Stimulated activated CD8-positive, alpha-beta memory T cell treated with anti-CD3 and anti-CD28 coated beads, Interleukin-12 subunit alpha, Interleukin-12 subunit beta, amount 100 ng/mL, for 1 hour (primary cell): Measurements from ENCODE around the gene USP12.
"Not testable (repeated sequence)": the region's sequence is repeated elsewhere in the genome, so short reads cannot be mapped to it uniquely, and the experiment has no call there.

Source experiments
- DNase-seq: peaks from one replicate; pipeline ENCODE4 v3.0.0-alpha.2; 2020; ENCODE audit warnings: low read depth

USP12 gene

DNA sequence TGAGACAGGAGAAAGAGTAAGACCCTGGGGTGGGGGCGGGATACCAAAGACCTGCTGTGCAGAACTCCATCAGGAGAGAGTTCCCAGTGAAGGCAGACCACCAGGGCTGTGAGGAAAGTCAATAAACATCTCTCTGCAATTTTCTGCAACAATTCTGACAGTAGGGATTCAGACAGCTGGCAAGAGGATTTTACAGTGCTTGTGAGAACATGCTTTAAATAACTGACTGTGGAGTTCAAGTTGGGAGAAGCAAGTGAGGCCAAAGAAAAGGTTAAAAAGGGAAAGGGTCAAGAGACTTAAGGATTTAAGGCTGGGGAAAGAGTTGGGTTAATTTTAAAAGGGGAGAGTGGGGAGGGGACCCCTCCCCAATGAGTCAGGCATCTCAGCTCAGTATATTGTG is 98.4 kb downstream of the USP12 start:
- no peak for DNase-seq

DNA sequence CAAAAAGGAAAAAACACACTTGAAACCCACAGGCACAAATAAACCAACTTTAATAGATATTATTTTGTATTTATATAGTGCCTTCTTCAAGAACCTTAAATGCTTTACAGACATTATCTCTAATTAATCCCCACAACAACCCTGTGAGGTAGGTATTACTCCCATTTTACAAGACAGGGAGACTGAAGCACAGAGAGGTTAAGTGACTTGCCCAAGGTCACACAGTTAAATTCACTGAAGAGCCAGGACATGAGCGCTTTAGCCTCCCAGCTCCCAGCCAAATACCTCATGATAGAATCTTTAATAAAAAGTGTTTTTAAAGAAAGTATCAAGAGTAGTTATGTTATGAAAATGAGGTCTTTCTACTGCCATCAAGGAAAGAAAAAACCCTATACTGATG is 105.5 kb downstream of the USP12 start:
- not testable (repeated sequence) for DNase-seq

DNA sequence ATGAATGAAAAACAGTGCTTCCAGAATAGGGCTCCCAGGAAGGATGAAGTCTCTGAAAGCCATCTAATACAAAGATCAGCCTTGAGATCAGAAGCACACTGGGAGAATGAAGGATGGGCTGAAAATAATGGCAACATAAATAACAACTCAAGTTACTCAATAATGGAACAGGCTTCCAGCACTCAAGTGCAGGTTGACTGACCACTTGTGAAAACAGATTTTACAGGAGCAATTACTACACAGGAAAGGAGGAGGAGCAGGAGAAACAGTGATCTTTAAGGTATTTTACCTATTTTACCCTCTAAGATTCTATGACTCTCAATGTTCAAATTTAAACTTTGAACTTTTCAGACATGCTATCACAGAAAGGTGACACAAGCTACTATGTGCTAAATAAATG is 106.0 kb downstream of the USP12 start:
- no peak for DNase-seq

DNA sequence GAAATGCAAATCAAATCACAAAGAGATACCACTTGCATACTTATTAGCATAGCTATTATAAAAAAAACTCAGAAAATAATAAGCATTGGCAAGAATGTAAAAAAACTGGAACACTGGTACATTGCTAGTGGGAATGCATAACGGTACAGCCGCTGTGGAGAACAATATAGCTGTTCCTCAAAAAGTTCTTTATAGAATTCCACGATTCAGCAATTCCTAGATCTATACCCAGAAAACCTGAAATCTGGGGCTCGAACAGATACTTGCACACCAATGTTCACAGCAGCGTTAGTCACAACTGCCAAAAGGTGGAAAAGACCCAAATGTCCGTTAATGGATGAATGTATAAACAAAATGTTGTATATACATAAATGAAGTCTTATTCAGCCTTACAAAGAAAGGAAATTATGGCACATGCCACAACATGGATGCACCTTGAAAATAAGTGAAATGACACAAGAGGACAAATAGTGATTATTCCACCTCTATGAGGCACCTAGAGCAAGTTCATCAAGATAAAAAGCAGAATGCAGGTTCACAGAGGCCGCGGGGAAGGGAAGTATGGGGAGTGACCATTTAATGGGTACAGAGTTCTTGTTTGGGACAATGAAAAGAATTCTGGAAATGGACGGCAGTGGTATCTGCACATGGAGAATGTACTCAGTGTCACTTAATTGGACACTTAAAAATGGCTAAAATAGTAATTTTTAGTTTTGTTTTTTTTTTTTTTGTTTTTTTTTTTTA is 107.2 kb downstream of the USP12 start:
- DNase-seq = no peak

DNA sequence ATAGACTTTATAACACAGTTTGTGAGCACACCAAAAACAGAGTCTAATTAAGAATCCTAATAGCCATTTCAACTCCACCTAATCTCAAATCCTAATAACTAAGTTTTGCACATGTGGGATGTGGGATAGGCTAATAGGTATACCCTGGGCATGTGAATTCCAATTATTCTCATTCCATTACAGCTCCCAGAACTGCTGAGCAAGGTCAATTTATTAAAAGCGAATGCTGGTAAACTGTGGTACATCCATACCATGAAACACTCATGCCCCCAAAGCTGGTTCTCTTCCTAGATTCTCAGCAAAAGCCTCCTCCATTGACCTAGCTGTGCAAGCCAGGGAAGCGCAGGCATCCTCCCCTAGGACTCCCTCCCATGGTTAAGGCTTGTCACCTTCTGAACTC is 113.8 kb downstream of the USP12 start:
- DNase-seq = no peak

DNA sequence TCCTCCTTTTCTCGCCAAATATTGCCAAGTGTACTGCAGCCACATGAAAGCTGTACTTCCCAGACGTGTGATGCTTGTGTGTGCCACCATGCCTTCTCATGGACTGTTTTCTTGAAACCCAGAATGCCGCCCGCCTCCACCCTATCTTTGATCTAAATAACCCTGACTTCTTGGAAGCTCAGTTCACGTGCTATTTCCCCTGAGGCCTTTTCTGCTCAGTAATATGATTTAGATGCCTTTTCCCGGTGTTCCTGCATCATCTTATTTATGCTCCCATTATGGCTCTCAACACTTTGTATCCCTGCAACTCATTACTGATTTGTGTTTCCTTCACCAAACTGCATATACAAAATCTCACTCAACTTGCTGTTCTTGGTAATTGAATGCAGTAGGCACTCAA is 116.1 kb downstream of the USP12 start:
- DNase-seq = no peak

DNA sequence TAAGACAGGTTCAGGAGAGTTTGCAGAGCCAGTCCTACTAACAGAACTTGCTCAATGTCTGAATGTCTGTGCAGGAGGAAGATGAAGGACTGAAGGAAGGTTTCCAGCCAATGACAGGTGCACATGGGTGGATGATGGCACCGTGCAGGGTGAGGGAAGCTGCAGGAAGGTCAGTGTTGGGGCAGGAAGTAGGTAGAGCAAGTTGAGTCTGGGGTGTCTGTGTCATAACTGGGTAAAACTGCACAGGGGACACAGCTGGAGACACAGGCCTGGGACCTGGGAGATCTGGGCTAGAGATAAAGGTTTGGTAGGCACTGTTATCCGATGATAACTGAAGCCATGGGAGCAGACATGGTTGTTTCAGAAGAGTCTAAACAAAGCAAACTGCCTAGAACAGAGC is 116.9 kb downstream of the USP12 start:
- DNase-seq = no peak

DNA sequence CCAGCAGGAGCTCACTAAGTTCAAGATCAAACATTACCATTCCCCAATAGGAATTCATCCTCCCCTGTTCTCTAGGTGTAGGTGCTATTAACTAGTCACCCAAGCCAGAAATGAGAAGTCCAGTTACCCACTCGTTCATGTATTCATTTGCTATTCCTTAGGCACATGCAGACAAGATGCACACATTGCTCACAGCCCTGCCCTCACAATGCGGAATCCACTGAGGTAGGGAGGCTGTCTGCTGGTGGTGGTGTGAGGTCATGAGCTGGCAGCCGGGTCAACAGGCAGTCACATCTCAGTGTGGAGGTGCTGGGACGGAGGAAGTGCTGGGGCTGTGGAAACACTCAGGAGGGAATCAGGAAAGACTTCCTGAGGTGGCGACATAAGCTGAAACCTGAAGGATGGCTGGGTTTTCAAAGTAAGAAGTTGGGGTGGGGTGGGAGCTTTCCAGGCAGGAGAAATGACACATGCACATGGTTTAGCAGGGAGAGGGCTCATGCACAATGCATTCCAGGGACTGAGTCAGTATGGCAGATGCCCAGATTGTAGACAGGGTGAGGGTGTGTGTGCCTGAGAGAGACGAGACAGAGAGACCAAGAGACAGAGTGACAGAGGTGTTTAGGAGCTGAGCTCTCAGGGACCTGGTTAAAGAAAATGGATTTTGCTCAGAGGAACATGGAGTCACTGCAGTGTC is 117.6 kb downstream of the USP12 start:
- no peak for DNase-seq

DNA sequence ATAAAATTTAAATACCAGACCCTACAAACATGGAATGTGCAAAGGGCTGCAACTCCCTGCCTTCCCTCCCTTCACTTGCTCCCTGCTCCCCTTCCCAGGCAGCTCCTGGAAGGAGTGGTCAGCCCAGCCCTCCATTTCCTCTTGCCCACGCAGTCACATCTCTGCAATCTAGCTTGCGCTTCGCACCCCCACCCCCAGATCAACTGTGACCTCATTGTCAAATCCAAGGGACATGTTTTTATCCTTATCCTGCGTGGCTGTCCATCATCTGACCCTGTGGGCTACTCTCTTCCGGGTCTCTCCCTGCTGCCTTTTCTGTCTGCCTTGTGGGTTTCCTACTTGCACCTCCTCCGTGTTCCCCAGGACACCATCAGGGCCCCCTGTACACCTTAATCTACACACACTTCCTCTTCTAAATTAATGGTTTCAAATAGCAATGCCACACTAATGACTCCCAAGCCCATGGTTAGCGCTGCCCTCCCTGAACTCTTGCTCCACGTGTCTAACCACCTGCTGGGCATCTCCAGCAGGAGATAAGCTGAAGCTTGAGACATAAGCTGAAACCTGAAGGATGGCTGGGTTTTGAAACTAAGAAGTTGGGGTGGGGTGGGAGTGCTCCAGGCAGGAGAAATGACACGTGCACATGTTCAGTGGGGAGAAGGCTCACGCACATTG is 118.3 kb downstream of the USP12 start:
- no peak for DNase-seq

DNA sequence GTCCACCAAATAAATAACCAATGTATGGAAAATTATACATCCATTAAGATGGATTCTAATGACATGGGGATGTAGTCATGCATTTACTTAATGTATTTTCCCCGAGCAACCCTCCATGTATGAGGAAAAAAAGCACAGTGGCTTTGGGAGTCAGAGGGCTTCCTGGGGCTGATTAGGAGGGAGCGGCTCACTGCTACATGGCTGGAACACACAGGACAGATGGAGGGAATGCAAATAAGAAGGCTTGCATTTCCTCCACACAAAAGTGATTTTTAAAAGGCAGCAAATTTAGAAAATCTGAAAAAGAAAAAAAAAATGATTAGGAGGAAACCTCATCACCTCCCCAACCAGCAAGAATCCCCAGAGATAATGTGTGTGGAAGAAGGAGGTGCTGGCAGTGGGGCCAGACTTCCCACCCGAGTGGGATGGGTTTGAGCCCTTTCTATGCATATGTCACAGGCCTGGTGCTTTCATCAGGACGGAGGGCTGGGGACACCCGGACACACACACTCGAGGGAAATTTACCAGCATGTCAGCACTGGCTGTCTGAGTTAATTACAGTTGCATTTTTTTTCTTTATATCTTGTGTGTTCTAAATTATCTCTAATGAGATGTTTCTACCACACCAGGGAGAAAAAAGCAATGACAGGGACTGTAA is 118.9 kb downstream of the USP12 start:
- DNase-seq = no peak

DNA sequence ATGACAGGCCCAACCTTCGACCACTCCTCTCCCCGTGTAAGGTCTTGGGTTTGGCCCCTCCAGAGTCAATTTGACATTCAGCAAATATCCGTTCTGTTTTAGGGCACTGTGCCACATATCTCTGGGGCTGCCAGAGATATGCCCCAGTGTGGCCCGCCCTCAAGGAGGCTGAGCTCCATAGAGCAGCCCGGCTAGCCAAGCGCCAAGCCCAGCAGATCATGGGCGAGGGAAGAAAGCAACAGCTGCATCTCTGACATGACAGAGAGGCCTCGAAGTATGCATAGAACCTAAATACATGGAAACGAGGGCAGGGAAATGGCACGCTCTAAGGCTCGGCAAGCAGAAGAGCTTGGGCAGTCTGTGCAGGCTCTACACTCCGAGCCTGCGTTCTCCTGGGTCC is 124.5 kb downstream of the USP12 start:
- DNase-seq = no peak

DNA sequence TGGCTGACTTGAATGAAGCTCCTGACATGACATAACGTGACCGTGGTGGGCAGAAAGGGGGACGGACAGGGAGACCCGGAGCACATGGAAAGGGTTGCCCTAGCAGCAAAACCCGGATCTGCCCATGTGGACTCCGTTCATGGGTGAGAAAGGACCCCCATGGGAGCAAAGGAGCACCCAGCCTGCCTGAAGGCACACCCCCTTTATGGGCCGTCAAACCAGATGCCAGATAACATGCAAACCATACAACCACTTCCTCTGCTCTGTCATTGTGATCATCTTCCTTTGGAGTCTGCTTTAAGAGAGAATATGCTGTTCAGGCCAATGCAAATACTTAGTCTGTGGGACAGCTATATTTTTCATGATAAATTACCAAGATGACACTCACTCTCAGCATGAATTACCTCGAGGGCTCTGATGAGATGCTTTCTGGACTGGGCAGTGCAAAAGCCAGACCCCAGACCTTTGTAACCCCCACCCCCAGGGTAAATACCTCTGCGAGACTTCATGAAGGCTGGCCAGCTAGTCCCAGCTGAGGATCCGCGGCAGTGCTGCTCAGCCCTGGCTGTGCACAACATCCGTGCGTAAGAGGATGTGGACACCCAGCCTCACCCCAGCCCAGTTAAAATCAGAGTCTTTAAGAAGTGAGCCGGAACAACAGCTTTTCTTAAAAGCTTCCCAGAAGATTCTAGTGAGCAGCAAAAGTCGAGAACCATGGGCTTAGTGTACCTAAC is 126.6 kb downstream of the USP12 start:
- no peak for DNase-seq

DNA sequence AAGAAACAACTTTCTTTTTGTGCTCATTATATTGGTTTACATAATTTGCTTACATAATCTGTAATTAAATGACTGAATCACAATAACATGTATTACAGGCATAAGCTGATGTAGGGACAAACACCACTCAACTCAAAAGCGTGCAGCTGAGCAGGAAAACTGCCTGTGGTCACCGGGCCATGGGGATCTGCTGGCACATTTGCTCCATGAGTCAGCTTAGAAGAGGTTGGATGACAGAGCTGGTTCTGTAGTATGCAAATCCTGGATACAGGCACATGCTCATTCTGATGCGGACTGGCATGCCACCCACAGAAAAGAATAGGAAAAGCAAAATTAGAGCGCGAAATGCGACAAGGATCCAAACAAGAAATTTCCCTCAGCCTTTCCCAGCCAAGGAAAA is 128.6 kb downstream of the USP12 start:
- no peak for DNase-seq

DNA sequence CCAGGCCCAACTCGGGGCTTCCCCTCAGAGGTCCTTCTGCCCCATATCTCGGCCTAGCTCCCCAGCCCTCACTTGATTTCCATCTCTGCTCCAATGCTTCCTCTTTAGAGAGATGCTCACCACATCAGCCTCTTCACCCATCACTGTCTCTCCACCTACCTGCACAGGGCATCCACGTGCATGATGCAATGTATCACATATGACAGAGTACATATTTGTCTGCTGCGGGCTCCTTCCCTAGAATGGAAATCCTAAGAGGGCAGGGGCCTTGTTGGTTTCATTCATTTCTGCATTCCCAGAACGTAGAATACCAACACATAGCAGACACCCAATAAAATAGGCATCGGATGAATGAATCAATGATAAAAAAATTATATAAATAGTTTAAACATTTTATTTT is 130.3 kb downstream of the USP12 start:
- no peak for DNase-seq

DNA sequence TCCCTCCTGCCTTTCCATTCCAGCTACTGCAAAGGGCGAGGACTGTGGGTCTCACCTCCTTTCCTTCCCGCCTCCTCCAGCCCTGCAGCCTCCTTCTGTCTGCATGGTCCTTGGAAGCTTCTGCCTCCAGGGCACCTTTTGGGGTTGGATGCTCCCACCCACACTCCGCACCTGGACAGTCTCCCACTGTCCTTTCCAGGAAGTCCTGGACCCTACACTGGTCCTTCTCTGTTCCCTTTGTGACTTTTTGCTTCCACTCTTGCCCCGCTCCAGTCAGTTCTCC is 130.8 kb downstream of the USP12 start:
- DNase-seq = no peak

DNA sequence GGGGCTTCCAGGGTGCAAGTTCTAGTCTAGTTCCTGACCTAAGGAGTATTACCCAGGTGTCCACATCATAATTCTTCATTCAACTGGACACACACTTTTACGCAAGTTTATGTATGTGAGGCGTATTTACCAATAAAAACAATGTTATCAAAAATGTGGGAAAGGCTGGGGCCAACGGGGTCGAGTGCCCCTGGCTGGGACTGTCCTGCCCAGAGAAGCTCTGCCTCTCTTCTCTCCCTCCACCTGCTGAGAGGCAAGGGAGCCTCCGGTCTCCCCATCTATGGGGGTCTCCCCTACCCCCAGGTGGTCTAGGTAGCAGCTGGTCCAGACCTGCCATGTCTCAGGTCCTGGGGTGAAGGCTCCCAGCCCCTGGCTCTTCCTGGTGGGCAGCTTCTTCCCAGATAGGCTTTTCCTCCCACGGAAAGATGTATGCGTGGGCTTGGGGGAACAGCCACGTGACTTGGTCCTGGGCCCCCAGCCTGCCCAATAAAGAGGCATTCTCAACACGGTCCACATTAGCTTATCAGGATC is 132.4 kb downstream of the USP12 start:
- DNase-seq = no peak

DNA sequence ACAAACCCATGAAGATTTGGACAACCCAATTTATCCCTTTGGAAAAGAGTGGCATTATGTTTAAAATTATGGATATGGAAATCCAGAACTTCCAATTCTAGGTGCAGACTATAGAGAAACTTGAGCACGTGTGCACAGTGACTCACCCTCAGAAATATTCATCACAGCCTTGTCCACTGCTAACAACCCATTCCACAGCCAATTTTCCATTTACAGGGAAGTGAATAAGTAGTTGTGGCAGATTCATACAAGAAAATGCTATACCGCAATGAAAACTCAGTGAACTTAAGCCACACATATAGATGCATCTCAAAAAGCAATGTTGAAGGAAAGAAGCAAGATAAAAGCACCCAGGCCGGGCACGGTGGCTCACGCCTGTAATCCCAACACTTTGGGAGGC is 133.3 kb downstream of the USP12 start:
- no peak for DNase-seq

DNA sequence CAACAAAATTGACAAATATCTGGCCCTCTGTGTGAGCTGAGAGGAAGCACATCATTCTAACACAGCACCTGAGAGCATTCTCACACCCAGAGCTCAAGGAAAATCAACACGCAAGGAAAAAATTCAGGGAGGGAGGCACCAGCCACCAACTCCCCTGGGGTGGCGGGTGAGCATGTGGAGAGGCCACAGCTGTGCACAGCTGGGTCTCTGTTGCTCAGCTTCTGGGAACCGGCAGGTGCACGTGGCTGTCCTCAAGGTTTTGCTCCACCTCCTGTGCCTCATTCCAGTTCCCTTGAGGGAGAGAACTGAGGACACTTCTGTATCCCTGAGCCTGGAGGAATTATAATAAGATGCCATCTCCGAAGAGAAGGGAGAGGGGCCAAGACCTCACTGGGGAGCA is 134.0 kb downstream of the USP12 start:
- DNase-seq = no peak

DNA sequence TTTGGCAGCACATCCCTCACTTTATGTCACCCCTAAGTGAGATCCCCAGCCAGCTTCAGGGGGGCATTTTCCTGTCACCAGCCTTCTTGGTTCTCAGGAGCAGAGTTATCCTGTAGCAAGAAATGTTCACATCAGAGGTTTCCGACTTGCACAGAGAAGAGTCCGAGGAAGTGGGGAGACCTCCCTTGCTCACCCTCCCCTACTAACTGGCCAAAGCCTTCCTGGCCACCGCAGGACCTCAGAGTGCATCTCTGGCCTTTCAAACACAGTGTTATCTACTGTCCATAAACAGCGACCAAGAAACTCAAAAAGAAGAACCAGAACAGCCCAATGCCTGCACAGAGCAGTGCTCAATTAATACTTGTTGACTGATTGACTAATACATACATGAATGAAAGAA is 134.4 kb downstream of the USP12 start:
- DNase-seq = no peak

DNA sequence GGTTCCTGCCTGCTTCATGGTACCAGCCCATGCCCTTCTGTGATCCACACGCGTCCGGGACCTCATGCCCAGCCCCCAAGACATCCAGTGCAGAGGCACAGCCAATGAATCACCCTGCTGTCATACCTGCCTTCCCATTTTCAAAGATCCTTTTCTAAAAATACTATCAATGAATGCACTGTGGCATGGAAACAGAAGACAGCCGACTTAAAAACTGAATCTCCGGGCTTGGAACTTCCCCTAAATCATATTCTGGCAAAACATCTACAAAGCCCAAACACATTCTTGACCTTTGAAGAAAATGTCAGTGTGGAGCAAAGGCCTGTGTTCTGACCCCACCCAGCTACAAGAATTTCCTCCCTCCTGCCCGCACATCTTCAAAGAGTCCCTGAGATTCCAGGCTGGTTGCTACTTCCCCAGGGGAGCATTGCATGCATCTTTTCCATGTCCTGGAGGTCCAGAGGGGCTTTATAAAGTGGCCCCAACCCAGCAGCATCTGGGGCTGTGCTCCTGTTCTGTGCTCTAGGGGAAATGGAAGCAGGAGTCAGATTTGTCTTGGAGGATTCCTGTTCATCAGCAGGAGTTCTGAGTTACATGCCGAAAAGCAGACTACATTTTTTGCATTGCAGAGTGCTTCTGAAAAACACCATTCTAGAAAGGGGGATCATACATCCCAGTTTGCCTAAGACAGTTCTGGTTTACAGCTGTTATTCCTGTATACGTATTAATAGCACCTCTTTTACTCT is 135.2 kb downstream of the USP12 start:
- DNase-seq = no peak

DNA sequence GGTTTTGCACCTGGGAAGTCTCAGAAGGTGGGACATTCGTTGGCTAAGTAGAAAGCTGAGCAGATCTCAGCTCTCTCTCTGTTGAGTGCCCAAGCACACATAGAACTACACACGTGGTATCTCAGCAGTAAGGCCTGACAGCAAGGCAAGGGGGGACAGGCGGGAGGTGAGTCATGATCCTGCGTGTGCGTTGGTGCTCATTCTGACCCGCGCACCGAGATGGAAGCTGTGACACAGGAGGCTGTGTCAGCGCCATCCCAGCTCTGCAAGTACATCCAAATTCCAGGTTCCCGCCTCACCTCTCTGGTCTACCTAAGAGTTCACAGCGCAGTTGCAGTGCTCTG is 135.7 kb downstream of the USP12 start:
- no peak for DNase-seq

DNA sequence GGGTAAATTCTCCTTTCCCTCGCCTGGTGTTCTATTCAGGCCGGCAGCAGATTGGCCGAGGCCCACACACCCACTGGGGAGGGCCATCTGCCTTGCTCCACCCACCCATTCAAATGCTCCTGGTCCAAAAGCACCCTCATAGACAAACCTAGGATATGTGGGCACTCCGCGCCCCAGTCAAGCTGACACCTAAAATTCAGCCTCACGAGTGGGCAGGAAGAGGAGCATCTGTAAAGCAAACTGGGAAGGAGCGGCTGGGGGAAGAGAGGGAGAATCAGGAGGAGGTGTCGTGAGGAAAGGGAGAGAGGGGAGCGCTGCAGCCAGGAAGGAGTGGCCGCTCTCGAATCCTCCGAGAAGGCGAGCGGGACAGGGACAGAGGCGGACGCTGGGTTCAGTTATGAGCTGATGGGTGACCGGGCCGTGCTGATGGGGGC is 136.9 kb downstream of the USP12 start:
- no peak for DNase-seq
